HG03521 (cell line): ENCODE results near the gene TBC1D12.
"Not testable (repeated sequence)": the region's sequence is repeated elsewhere in the genome, so short reads cannot be mapped to it uniquely, and the experiment has no call there.

Experiments
- ATAC-seq: cut with Tn5 transposase; IDR thresholded peaks from one replicate; pipeline ENCODE4 v1.9.1; 2021; ENCODE audit warnings: mild to moderate bottlenecking, moderate library complexity; ENCODE audit not compliant: unreplicated experiment

Gene TBC1D12

DNA sequence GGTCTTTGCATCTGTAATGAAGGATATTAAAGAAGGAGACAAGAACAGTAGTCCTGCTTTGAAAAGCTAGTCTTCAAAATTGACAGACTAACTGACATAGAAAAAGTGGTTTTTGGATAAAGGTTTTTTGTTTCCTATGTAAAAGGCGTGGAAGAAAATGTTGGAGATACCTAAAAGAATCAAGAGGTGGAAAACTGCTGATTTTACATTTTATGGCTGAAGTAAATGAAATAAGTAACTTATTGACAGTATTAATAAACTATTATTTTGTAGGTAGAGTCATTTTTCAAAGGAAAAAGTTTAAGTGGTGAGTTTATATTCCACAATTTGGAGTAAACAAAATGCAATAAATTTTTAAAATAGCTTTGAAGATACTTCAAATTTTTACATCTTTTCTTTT is 130.7 kb downstream of the TBC1D12 start:
- ATAC-seq: no peak

DNA sequence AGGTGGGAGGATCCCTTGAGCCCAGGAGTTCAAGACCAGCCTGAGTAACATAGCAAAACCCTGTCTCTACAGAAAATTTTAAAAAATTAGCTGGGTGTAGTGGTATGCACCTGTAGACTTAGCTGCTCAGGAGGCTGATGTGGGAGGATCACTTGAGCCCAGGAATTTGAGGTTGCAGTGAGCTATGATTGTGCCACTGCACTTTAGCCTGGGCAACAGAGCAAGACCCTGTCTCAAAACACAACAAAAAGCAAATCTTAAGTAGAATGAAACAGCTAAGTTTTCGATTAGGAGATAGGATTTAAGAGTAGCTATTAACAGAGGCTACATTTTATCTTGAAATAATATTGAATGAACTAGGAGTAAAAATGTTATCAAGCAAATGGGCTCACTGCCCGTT is 139.9 kb downstream of the TBC1D12 start:
- ATAC-seq: not testable (repeated sequence)

DNA sequence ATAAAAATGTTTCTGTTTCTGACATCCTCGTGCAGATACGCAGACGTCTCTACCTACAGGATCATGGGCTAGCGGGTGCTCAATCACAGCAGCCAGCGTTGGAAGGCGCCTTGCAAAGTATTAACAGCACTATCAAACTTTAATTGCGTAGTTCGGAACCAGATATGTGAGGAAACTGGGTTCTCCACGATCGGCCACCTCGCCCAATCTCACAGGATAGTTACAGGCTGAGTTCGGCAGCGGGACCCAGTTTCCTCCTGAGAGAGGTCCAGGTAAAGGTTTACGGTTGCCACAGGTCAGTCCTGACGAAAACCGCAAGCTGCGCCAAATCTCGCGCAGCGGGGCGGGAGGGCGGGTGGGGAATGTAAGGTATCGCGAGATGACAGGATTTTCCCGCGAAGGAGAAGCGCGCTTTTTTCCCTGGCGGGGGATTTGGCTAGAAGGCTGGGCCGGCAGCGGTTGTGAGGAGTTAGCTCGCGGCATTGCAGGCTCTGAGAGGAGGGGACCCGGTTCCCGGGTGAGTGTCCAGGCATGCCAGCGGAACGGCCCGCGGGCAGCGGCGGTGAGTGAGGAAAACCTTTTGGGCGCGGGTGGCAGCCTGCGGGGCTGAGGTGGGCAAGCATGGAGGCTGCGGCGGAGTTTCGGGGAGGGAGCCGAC is 143.2 kb downstream of the TBC1D12 start, which contains the start of gene HELLS:
Gene HELLS (plus strand): TSS at position 398 of the 658 bp plus-strand sequence. CDS start 134 bp downstream, at position 532.
- peak; percentile 72 for ATAC-seq

DNA sequence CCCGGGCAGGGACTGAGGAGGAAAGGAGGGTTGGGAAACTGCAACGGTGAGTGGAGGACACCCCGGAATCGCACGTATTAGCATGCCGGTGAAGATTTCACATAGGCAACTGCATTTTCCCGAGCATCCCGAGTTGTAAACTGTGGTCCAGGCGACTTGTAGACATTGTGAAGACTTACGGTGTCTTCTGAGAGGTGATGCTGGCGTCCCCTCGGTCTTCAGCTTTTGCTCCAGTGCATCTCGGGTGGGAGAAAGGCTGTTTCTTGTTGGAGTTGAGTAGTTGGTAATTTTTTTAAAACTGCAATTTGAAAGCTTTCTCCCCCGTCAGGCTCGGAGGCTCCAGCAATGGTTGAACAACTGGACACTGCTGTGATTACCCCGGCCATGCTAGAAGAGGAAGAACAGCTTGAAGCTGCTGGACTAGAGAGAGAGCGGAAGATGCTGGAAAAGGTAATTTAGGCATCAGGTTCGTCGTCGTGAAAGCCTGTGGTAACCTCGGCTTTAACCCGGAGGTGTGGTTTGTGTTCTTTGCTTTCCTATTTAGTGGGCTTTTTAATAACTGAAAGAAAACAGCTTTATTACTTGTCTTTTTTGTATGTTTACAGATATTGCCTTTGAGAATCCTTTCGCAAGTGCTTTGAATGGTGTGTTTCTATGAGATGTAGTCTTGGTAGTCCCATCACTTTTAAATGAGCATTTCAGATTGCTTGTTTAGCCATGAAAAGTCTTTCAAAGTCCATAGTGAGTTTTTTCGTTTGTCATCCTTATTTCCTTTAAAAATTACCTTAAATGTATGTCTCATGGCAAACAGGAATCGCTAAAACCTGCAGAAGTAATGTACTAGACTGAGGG is 143.9 kb downstream of the TBC1D12 start:
- ATAC-seq: peak; percentile 7

DNA sequence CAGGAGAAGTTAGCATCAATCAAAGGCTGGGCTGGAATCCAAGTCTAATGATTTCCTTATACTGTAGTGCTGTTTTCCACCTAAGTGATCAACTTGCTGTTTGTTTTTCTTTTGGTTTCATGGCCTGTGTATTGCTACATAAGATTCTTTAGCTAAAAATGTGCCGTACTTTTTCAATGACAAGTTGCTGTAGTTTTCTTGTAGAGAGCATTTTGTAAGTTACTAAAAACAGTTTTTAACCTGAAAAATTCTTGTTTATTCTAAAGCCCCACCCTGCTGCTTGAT is 144.5 kb downstream of the TBC1D12 start:
- ATAC-seq: no peak

DNA sequence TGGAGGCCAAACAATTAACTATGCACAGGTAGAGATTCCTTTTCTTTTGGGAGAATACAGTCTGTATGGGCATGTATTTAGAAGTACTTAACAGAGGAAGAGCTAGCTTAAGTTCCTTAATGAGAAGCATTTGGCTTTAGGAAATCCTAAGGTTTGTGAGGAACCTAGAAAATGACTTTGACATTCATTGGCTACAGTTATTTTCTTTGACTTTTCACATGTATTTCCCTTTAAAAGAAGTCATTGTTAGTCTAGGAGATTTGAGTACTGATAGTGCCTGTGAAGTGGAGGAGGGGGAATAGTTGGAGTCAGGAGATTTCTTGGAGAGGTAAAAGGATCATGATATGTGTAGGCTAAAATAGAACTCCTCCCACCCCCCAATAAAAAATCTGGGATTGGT is 146.9 kb downstream of the TBC1D12 start:
- no peak for ATAC-seq

DNA sequence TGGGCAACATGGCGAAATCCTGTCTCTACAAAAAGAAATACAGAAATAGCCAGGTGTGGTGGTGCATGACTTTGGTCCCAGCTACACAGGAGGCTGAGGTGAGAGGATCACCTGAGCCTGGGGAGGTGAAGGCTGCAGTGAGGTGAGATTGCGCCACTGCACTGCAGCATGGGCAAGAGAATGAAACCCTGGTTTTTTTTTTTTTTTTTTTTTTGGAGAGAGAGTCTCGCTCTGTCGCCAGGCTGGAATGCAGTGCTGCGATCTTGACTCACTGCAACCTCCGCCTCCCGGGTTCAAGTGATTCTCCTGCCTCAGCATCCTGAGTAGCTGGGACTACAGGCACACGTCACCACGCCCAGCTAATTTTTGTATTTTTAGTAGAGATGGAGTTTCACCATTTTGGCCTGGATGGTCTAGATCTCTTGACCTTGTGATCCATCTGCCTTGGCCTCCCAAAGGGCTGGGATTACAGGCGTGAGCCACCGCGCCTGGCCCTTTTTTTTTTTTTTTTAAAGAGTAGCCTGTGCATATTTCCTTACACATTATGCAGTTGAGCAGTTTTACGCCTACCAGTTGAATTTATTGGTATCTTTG is 165.5 kb downstream of the TBC1D12 start:
- not testable (repeated sequence) for ATAC-seq

DNA sequence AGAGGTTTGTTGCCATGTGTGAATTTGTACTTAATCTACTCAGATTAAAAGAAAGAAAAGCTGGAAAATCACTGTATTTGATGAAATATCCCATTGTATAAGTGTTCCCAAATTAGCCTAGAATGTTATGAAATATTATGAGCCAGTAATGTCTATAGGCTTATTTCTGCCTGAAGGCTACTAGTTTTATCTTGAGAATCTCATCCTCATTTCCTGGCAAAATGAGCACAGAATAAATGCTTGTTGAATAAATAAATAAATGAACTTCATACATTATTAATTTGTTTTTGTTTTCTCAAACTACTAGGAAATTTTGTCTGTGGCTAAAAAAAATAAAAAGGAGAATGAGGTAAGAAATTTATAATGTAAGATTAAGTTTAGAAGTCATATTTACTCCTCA is 168.7 kb downstream of the TBC1D12 start:
- ATAC-seq: no peak

DNA sequence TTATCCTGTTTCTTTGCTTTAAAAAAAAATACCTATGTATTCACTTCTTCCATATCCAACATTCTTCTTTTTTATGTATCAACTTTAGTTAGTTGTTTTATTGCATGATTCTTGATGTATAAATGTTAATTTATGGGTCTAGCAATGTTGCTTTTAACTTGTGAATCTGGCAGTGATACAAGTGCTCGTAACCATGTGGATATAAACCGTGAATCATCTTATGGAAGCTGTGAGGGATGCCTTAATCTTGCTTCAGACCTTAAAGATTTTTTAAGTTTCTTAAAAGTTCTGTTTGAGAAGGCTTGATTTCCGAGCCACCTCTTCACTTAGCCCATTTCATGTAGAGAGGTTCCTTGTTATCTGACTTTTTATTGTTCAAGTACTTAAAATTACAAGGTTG is 169.2 kb downstream of the TBC1D12 start:
- no peak for ATAC-seq

DNA sequence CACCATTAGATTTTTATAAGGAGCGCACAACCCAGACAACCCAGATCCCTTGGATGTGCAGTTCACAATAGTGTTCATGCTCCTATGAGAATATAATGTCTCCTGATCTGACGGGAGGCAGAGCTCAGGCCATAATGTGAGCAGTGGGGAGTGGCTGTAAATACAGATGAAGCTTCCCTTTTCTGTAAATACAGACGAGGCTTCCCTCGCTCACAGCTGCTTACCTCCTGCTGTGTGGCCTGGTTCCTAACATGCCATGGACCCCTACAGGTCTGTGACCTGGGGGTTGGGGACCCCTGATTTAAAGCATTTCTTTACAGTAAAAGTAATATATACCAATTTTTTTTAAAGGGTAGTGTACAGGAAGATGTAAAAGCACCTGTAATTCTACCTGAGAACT is 176.4 kb downstream of the TBC1D12 start:
- ATAC-seq: no peak

DNA sequence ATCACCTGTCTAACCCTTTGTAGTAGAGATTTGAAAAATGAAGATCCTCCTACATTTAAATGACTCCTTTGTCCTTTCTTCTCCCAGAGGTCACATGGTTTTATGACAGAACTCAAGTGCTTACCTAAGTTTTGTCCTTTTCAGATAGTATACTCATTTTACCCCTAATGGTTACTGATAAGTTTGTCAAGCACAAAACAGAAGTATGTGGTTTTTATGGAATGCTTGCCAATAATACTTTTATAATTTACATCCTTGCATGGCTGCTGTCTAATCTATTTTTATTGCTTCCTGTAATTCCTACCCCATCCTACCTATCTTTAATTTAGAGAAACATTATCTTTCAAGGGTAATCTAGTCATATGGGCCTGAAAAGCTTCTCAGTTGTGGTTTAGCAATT is 180.8 kb downstream of the TBC1D12 start:
- no peak for ATAC-seq
